GM08714 (cell line): ENCODE data around the gene TPRG1L.

Experiments
- H3K4me3 ChIP-seq: fragments of 200-500 bp; sonication (Bioruptor generic); 2 replicates; pipeline ENCODE4 v1.5.1; 2014; ENCODE audit warnings: mild to moderate bottlenecking, low read length, inconsistent platforms
- ZNF274 ChIP-seq: IDR thresholded peaks from 2 replicates; pipeline ENCODE4 v1.6.1; 2012; ENCODE audit warnings: mild to moderate bottlenecking, low read depth, low read length

TPRG1L gene

GRCh38 chr1:3586986-3587759 lies 37.6 kb upstream of the TPRG1L start:
- H3K4me3 ChIP-seq: no peak overlapping the region
- TF ChIP-seq ZNF274: no peak

DNA sequence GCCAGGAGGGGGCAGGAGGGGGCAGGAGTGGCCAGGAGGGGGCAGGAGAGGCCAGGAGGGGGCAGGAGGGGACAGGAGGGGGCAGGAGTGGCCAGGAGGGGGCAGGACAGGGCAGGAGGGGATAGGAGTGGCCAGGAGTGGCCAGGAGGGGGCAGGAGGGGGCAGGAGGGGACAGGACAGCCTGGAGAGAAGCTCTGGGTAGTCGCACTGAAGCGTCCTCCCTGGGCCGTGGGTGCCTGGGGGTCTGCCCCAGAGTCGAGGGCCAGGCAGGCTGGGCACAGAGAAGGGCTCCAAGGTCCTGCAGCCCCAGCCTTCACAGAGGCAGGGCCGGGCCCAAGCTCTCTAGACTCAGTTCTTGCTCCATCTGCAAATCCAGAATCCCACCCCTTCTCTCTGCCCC lies 36.4 kb upstream of the TPRG1L start:
- no peak for TF ChIP-seq ZNF274
- no peak overlapping the region for H3K4me3 ChIP-seq

DNA sequence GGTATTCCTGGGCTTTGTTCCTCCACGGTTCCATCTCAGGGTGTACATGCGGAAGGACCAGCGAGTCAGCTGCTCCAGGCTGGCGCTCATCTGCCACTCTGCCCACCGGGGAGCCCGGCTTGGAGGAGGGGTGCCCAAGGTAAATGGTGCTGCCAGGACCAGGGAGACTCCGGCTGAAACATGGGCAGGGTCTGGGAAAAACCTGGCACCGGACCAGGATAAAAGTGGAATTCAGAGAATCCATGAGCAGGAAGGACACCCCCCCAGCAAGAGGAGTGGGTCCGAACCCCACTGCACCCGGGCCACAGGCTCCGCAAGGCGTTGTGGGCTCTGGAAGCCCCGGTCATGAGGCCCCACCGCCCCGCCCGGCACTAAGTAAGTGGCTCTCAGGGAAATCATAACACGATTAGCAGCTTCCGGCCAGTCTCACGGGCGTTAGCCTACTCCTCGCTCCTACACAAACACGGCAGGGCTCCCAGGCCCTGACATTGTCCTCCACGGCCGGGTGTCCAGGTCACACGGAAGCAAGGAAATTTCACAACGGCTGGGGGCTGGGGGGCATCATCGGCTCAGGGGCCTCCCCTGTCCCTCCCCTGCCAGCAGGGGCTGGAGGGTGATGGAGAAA lies 34.6 kb upstream of the TPRG1L start:
- TF ChIP-seq ZNF274: no peak
- no peak overlapping the region for H3K4me3 ChIP-seq

DNA sequence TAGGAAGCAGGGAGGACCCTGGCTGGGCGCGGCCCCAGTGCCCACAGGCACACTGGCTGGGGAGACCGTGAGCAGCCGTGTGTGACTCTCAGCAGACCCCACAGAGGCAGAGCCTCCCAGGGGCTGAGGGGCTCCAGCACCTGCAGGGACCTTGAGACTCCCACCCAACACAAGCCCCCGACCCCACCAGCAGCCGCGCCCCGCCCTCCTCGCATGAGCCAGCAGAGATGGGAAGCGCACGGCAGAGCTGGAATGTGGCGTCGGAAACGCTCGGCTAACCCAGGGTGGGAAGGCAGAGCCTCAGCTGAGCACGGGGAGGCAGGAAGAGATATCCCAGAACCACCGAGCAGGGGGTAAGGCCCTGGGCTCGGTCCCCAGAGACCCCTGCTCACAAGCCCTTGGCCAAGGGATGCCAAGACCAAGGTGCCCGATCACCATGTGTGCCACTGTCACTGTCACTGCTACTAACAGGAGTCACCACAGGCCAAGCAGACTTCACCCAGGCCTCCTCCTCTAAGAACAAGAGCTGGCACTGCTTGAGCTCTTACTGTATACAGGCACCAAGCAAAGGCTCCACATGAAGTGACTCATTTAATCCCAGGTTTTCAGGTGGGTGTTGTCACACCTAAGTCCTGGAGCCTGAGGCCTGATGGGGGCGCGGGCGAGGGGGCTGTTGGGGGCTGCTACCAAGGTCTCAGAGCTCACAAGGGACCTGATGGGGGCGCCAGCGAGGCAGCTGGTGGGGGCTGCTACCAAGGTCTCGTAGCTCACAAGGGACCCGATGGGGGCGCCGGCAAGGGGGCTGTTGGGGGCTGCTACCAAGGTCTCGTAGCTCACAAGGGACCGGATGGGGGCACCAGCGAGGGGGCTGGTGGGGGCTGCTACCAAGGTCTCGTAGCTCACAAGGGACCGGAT lies 33.6 kb upstream of the TPRG1L start:
- no peak overlapping the region for H3K4me3 ChIP-seq

DNA sequence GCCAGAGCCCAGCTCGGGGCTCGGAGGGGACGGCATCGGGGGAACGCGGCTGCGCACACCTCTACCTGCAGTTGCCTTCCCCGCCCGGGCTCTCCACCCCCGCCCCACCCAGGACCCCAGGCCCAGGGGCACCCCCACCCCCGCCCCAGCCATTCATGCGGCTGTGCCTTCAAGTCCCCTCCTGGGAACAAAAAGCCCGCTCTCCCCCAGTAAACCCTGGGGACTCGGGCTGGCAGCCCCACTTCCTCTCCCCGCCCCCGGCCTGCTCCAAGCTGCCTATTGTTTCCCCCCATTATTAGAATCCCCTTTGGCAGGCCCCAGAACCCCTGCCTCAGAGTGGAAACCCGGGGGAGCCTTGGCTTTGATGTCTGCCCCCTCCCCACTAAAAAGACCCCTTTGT lies 31.5 kb upstream of the TPRG1L start:
- no peak overlapping the region for H3K4me3 ChIP-seq
- TF ChIP-seq ZNF274: no peak

More for the DNA sequence above, 33.6 kb upstream of the TPRG1L start:
- TF ChIP-seq ZNF274: no peak

GRCh38 chr1:3593745-3594144 lies 31.1 kb upstream of the TPRG1L start:
- TF ChIP-seq ZNF274: no peak
- no peak overlapping the region for H3K4me3 ChIP-seq

DNA sequence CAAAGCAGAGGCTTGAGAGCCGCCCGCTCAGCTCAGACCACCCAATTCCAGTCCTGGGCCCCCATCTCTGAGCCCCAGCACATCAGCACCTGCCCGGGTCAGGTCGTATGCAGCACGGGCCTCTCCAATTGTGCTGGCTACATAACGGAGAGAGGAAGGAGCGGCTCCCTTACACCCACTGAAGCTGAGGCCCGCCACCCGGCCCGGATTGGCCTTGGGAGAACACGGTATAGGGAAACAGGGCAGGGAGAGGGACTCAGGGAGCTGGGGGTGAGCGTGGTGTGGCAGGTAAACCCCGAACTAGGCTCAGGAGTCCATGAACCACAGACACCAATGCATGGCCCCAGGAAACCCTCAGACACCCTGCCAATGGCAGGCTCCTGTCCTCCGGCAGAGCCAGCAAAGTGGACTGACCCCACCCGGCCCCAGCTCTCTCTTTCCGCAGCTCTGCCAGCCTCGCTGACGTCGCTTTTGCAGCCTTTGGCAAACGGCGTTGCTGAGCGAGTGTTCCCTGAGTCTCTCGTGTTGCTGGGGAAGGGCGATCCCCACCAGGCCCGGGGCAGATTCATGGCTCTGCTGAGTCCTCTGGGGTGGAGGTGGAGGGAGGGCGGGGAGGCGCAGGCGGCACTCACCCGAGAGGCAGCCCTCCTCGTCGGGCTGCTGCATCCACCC lies 30.0 kb upstream of the TPRG1L start:
- no peak for TF ChIP-seq ZNF274

GRCh38 chr1:3595949-3596348 lies 28.9 kb upstream of the TPRG1L start:
- no peak for TF ChIP-seq ZNF274
- no peak overlapping the region for H3K4me3 ChIP-seq

More for the DNA sequence above, 30.0 kb upstream of the TPRG1L start:
- no peak overlapping the region for H3K4me3 ChIP-seq

GRCh38 chr1:3596663-3597598 lies 27.9 kb upstream of the TPRG1L start:
- no peak overlapping the region for H3K4me3 ChIP-seq
- TF ChIP-seq ZNF274: no peak

- H3K4me3 ChIP-seq: no peak overlapping the region
Measured at GRCh38 chr1:3597599-3597964, 27.2 kb upstream of the TPRG1L start.

DNA sequence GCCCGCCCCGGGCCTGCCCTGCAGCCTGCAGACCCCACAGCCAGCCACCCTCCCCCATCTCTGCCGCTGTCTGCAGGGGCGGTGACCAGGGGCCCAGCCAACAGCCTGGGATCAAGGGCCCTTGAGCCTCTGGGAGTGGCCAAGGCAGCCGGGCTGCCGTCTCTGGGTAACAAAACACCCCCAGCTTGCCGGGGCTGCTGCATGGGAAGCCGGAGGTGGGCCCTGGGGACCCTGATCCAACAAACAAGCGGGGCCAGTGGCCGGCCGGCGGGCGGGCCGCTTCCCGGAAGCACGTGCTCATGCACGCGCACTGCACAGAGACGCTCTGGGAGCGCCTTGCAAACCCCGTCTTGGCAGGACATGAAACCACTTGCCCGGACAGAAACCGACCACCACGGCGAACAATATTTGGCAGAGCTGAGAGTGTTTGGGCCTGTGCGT lies 26.7 kb upstream of the TPRG1L start:
- TF ChIP-seq ZNF274: no peak
- H3K4me3 ChIP-seq: no peak overlapping the region

More at GRCh38 chr1:3597599-3597964, 27.2 kb upstream of the TPRG1L start:
- TF ChIP-seq ZNF274: no peak

- no peak for TF ChIP-seq ZNF274
- no peak overlapping the region for H3K4me3 ChIP-seq
Measured at GRCh38 chr1:3598522-3599285, 26.1 kb upstream of the TPRG1L start.
